HG03457 (cell line): ENCODE results near the gene GINS3.
"Not testable (repeated sequence)": the region's sequence is repeated elsewhere in the genome, so short reads cannot be mapped to it uniquely, and the experiment has no call there.

Source experiments
- ATAC-seq: cut with Tn5 transposase; IDR thresholded peaks from one replicate; pipeline ENCODE4 v1.9.1; 2021; ENCODE audit warnings: moderate number of reproducible peaks; ENCODE audit not compliant: unreplicated experiment

Gene GINS3

DNA sequence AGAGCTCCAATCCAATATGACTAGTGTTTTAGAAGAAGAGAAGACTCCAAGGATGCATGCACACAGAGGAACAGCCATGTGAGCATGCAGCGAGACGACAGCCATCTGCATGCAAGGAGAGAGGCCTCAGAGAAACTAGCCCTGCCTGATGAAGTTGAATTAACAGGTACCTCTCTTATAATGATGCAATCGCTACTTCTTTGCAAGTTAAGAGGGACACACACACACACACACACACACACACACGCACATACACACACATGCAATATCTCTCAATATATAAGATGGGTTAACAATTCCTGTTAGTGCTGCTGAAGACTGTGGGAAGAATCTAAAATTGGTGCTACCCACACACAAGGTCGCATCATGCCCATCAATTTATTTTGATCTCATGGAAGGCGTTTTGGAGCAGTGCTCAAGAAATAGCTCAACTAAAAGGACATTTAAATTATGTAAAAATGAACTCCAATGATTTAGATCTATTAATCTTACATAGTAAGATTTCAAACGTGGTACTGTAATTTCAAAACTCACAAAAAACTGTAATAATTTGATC lies 7.0 kb upstream of the GINS3 start:
- ATAC-seq, result no peak

- ATAC-seq, result no peak
Observed at GRCh38 chr16:58389724-58390123, 2.5 kb upstream of the GINS3 start.

- ATAC-seq, result no peak
Observed at GRCh38 chr16:58393138-58393504, 850 bp downstream of the GINS3 start.

DNA sequence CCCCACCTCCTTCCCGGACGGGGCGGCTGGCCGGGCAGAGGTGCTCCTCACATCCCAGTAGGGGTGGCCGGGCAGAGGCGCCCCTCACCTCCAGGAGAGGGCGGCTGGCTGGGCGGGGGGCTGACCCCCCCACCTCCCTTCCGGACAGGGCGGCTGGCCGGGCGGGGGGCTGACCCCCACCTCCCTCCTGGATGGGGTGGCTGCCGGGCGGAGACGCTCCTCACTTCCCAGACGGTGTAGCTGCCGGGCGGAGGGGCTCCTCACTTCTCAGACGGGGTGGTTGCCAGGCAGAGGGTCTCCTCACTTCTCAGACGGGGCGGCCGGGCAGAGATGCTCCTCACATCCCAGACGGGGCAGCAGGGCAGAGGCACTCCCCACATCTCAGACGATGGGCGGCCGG lies 4.6 kb downstream of the GINS3 start:
- not testable (repeated sequence) for ATAC-seq

- no peak for ATAC-seq
Observed at GRCh38 chr16:58399718-58400633, 7.7 kb downstream of the GINS3 start.

DNA sequence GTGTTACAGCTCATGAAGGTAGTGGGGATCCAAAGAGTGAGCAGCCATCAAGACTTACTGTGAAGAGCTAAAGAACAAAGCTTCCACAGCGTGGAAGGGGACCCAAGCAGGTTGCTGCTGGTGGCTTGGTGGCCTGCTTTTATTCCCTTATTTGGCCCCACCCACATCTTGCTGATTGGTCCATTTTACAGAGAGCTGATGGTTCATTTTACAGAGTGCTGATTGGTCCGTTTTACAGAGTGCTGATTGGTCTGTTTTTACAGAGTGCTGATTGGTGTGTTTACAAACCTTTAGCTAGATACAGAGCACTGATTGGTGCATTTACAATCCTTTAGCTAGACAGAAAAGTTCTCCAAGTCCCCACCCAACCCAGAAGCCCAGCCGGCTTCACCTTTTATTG lies 9.0 kb downstream of the GINS3 start:
- ATAC-seq, result not testable (repeated sequence)

DNA sequence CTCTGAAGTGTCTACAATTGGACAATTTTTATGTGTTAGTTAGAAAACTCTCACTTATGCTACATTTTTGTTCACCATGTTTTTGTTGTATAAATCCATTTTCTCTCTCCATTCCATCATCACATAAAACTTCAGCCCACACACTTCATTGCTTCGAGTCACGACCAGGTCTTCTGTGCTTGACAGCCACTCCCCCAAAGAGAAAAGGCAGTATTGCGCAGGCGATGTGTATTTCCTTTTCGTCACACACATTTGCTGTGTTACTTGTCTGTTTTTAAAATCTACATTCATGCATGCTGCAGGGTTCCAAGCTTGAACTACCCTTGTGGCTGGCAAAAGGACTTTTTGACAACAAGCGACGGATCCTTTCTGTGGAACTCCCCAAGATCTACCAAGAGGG lies 10.5 kb downstream of the GINS3 start:
- ATAC-seq, result no peak

DNA sequence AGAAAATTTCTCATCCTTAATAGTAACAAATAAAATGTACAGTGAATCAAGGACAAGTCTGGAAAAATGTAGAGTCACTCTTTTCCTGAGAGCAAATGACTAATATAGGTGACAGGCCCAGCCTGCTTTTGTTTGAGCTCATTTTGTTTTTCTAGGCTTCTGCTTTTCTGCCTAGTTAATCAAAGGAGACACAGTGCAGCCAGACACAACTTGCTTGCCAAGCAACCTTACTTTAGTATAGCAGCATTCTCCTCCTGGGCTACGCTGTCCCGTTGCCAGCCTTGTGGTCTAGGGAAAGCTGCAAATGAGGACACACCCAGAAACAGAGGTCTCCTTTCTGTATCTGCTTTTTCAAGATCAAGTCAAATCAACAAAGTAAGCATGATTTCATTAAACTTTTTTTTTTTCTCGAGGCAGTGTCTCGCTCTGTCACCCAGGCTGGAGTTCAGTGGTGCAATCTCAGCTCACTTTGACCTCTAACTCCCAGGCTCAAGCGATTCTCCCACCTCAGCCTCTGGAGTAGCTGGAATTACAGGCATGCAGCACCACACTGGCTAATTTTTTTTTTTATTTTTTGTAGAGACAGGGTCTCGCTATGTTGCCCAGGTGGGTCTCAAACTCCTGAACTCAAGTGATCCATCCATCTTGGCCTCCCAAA lies 17.2 kb downstream of the GINS3 start:
- ATAC-seq, result no peak

- ATAC-seq, result no peak
Observed at GRCh38 chr16:58411336-58411735, 19.1 kb downstream of the GINS3 start.

GRCh38 chr16:58411736-58412614 lies 19.7 kb downstream of the GINS3 start:
- no peak for ATAC-seq

GRCh38 chr16:58412615-58412970 lies 20.3 kb downstream of the GINS3 start:
- not testable (repeated sequence) for ATAC-seq

DNA sequence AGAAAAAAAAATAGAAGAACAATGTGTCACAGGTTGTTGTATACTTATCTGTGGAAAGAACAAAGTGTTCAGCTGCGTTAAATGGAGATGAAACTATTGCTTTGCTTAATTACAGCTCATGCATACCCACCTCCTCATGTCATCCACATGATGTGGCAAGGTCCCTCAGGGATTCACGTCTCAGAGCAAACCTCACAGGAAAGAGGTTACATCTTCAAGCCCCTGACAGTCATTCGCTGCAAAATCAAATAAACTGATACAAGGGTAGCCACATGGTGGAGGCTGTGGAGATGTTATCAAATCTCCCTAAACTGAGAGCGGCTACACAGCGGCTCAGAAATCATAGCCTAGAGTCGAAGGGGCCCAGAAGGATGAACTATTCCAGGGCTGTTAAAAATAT lies 21.1 kb downstream of the GINS3 start:
- no peak for ATAC-seq

DNA sequence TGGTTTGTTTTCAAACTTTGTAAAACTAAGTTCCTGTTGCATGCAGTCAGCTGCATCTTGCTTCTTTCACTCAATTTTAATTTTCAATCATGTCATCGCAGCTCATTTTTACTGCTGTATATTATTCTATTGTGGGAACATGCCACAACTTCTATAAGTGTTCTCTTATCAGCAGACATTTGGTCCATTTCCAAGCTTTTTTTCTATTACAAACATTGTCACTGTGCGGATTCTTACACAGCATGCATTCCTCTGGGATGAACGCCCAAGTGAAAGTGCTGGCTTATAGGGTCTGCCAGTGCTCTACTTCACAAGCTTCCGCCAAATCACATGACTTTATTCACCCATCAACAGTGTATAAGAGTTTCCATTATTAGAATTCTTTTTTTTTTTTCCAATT lies 22.7 kb downstream of the GINS3 start:
- no peak for ATAC-seq

GRCh38 chr16:58415961-58416360 lies 23.7 kb downstream of the GINS3 start:
- not testable (repeated sequence) for ATAC-seq

DNA sequence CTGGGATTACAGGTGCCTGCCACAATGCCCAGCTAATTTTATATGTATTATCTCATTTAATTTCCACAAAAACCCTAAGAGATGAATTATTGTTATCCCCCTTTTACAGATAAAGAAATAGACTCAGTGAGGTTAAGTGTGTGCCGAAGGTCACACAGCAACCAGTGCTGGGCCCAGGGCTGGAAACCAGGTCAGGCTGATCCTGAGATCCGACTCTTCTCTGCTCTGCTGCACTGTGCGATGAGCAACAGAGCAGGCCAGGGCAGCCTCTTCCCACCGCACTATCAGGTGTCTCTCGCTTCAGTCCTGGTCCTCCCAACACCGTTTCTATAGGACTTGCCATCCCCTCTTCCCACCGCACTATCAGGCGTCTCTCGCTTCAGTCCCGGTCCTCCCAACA lies 24.8 kb downstream of the GINS3 start:
- ATAC-seq, result no peak

DNA sequence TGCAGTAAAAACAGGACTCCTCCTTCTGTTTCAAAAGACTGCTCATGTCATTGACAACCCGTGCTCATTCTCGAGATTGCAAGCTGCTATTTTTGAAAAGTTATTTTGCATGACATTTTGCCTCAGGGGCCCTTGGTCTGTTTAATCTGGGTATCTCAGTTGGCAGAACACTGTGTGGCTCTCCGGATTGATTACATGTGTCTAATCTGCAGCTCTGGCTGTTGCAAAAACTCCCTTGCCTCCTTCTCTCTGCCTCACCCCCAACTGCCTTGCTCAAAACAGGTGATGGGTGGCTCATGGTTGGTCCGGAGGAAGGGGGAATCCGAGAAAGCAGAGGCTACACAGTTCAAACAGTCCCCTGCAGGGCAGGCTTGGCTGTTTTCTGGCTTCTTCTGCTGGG lies 25.3 kb downstream of the GINS3 start:
- ATAC-seq, result no peak

DNA sequence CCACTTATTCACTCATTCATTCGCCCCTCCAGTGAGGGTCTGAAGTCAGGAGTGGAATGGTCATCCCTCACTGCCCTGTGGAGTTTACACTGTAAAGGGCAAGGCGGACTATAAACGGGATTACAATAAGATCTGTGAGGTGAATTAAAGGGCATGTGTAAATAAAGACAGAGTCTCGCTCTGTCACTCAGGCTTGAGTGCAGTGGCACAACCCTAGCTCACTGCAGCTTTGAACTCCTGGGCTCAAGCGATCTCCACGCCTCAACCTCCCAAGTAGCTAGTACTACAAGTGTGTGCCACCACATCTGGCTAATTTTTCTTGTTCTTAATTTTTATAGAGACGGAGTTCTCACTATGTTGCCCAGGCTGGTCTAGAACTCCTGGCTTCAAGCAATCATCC lies 25.8 kb downstream of the GINS3 start:
- ATAC-seq, result no peak

DNA sequence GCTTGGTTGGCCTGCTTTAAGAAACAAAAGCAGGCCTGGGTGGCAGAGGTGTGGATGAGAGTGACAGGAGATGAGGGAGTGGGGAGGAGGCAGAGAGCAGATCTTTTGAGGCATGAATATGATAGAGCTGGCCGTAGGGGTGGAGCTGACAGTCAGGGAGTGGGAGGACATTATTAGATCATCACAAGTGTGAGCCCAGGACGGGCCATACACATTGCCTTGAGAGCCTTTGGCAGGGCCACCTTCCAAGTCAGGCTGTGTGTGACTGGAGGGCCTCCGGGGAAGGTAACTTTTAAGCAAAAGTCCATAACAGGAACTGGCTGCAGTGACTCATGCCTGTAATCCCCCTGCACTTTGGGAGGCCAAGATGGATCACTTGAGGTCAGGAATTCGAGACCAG lies 26.3 kb downstream of the GINS3 start:
- no peak for ATAC-seq

DNA sequence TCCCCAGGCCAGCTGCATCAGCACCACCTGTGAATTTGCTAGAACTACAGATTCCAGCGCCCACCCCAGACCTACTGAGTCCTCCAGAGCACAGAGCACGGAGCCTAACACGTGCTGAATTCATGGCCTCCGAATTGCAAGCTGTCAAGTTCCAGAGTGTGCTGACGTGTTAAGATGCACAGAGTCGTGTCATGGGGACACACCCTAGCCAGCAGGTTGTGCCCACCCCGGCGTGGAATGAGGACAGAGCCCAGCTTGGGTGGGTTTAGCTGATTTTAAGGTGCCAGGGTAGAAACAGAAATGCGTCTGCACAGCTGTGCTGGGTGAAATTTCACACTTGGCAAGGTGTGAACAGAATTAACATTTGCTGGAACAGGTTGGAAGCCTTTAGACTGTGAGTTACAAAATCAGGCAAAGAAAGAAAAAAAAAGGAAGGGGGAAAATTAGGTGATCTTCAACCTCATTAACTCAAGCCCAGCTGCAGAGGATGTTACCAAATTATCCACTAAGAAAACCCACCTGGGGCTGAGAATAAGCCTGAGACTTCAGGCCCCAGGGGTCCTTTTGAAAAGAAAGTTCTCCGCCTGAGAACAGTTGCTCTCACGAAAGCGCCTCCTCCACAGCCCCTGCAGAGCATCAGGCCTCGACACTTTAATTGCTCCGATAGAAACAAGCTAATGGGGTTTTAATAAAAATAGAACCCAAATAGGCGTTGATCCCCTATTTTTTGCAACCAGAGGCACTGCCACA lies 27.1 kb downstream of the GINS3 start:
- no peak for ATAC-seq

DNA sequence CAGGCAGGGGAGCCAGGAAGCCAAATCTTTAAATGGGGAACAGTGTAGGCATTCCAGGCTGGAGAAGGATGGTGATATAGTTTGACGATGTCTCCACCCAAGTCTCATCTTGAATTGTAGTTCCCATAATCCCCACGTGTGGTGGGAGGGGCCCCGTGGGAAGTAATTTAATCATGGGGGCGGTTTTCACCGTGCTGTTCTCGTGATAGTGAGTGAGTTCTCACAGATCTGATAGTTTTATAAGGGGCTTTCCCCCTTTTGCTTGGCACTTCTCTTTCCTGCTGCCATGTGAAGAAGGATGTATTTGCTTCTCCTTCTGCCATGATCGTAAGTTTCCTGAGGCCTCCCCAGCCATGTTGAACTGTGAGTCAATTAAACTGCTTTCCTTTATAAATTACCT lies 28.8 kb downstream of the GINS3 start:
- ATAC-seq, result no peak

GRCh38 chr16:58421529-58421928 lies 29.3 kb downstream of the GINS3 start:
- ATAC-seq, result no peak
